Activated CD8-positive, alpha-beta memory T cell treated with anti-CD3 and anti-CD28 coated beads for 48 hours (primary cell): Measurements from ENCODE around the gene RASA3.
"Not testable (repeated sequence)": the region's sequence is repeated elsewhere in the genome, so short reads cannot be mapped to it uniquely, and the experiment has no call there.

Experiments used
- DNase-seq, 3 experiments: peaks; one replicate each; pipeline ENCODE4 v3.0.0-alpha.2; 2020; ENCODE audit warnings: low read depth in 2 of 3, low spot score in 2 of 3

Gene RASA3

DNA sequence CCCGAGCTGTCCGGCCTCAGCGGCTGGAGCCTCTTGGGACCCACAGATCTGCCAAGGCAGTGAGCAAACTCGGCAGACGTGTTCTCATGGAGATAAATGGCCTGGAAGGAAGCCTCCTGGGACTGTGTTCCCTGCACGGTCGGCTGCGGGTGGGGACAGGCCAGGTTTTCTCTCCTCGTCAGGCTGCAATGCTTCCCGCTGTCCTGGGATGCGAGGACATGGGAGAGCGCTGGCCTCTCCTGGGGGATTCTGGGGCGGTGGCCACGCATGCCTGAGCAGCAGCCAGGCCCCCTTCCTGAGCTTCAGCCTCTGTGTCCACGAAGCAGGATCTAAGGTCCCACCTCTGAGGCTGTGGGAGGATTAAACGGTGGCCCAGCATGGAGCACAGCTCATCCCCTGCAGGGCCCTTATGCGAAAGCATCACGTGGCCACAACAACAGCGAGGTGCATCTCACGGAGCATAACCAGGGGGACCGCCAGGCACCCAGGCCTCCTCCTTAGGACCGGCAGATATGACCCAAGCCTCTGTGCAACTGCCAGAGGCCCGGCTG is 137.3 kb downstream of the RASA3 start:
- DNase-seq: no peak

- DNase-seq: no peak
Measured at GRCh38 chr13:113992276-113993005, 140.0 kb downstream of the RASA3 start.

DNA sequence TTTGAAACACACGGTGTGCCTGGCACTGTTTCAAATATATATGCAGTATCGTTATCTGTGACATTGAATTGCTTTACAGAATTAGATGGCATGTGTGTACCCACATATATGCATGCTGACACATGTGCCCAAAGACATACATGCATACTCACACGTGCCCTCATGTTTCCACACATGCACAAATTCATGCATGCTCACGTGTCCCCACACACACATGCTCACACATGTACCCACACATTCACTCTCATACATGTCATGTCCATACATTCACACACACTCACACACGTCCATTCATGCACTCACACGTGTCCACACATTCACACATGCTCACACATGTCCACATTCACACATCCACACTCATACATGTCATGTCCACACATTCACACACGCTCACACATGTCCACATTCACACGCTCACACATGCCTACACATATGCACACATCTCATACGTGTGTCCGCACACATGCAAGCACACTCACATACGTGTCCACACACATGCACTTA is 140.7 kb downstream of the RASA3 start:
- DNase-seq: no peak

DNA sequence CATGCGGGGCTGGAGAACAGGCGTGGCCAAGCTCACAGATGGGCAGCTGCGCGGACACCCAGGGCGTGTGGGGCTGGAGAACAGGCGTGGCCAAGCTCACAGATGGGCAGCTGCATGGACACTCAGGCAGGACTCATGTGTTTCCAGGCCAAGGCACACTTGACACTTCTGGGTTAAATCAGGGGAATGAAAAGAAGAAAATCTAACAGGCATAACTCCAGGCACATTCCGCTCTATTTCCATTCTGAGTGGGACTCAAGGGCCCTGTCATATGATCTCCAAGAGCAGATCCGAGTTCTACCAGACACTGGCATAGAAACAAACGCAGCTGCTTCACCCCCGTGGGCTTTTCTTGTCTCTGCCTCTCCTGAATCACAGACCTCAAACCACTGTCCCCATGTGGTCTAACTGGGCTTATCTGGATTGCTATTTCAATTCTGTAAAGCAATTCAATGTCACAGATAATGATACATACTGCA is 141.2 kb downstream of the RASA3 start:
- DNase-seq: no peak

GRCh38 chr13:113990321-113990837 is 142.0 kb downstream of the RASA3 start:
- DNase-seq: no peak

- DNase-seq: no peak
Measured at GRCh38 chr13:113989585-113990300, 142.7 kb downstream of the RASA3 start.

DNA sequence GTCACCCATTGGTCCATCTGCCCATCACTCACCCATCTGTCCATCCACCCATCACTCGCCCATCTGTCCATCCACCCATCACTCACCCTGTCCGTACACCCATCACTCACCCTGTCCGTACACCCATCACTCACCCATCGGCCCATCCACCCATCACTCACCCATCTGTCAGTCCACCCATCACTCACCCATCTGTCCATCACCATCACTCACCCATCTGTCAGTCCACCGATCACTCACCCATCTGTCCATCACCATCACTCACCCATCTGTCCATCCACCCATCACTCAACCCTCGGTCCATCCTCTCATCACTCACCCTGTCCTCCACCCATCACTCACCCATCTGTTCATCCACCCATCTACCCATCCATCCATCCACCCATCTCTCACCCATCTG is 143.6 kb downstream of the RASA3 start:
- DNase-seq: not testable (repeated sequence)

- DNase-seq: no peak
Measured at GRCh38 chr13:113982296-113982661, 150.1 kb downstream of the RASA3 start.

- no peak for DNase-seq
Measured at GRCh38 chr13:113981611-113982295, 150.7 kb downstream of the RASA3 start.

GRCh38 chr13:113981194-113981605 is 151.2 kb downstream of the RASA3 start:
- no peak for DNase-seq

DNA sequence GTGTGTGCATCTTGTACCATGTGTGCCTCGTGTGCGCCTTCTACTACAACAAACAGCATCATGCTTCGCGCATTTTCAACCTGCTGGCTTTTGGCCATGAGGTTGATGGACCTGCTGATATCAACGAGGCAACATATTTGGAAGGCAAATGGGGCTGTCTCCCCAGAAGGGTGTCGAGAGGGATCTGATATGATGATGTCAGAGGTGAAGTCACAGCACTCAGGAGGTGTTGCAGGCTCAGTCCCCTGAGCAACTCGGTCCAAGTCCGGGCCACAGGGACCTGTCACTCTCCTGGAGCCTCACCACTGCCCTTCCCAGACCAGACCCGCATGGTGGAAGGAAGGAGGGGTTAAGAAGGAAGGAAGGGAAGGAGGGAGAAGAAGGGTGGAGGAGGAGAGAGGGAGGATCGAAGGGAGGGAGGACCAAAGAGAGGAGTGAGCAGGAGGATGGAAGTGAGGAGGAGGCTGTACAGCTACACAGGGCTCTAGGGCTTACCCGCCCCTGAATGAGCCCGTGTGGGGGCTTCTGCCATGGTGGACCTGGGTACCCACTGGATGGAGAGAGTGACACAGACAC is 151.8 kb downstream of the RASA3 start:
- no peak for DNase-seq

DNA sequence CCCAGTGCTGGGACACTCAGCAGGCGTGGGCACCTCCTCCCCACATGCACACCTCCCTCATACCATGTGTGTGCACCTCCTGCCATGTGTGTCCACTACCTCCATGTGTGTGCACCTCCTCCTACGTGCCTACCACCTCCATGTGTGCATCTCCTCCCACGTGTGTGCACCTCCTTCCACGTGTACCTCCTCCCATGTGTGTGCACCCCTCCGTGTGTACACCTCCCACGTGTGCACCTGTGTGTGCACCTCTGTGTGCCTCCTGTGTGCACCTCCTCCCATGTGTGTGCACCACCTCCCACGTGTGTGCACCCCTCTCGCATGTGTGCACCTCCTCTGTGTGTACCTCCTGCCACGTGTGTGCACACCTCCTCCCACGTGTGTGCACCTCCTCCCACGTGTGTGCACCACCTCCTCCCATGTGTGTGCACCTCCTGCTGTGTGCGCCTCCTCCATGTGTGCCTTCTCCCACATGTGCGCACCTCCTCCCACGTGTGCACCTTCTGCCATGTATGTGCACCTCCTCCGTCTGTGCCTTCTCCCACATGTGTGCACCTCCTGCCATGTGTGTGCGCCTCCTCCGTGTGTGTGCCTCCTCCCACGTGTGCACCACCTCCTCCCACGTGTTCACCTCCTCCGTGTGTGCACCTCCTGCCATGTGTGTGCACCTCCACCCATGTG is 152.5 kb downstream of the RASA3 start:
- DNase-seq: no peak

DNA sequence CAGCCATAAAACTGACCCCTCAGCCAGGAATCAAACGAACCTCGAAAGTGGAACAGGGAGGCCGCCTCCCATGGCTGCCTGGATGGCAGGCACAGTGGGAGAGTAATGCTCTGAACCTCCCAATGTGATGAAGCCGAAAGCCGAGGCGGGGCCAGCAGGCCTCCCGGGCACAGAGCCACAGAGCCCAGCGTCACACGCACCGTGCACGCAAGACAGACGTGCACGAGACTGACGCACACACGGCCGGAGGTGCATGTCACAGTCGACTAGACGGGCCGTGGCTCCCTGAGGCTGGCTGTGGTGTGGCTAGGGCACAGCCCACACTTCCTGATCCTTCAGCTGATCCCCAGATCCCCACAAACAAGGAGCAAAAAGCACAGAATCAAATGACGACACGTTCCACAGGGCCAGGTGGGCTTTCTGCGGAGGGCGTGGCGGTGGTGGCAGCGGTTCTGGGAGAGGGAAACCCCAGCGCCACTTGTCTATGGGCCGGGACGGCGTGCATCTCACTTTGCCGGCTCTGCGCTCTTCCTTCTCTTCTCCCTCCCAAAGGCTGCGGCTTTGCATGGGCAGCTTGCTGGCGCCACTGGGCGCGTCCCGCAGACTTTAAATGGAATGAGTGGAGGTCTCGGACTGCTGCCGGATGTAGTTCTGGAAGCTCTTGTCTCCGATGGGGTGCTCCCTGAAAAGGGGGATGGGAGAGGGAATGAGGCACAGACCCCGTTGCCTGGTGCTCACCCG is 153.5 kb downstream of the RASA3 start:
- DNase-seq: no peak

DNA sequence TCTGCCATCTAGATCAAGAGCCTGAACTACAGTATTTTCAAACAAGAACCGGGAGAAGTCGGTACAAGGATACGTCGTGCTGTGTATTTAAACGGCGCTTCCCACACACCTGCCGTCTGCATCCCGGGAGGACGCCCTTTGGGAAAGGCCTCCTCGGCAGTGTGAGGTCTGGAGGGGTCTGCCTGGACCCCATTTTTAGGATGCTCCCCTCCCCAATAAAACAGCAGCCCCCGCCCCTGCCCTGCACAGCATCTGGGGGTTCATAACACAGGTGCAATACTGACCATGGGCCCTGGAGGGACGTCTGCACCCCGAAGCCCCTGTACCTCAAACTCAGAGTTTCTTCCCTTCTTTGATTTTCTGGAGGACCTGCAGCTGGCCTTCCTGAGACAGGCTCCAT is 154.4 kb downstream of the RASA3 start:
- no peak for DNase-seq

DNA sequence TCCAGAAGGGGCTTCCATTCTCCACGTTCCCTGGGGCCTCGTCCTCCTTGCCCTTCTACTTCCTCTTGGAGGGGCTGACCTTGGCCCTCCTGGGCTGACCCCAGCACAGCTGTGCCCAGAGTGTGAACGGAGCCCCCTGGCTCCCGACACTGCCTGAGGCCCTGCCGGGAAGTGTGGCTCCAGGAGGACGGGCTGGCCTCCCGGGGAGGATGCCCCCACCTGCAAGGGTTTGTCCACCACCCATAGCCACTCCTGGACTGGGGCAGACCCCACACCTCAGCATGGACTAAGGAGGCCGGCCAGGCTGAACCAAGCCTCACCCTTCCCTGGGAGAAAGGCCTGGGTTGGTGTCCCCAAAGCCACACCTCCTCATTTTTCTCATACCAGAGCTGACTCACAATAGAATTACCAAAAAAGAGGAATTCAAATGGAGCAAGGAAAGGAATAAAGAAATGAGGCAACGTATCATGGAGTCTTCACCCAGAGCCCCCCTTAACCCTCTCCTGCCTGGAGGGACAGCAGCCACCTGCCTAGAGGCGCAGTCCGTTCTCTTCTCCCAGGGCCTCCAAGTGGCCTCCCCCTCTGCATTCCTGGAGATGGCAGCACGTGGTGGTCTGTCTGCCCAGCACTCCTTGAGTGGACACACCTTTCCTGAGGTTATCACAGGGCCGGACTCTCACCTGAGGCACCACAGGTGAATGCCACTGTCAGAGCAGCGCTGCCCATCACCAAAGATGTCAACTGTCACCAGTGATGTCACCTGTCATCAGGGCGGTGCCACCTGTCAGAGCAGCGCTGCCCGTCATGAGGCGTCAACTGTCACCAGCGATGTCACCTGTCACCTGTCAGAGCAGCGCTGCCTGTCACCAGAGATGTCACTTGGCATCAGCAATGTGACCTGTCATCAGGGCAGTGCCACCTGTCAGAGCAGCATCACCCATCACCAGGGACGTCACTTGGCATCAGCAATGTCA is 155.4 kb downstream of the RASA3 start:
- no peak for DNase-seq

GRCh38 chr13:113975416-113975815 is 157.0 kb downstream of the RASA3 start:
- no peak for DNase-seq

GRCh38 chr13:113974304-113975281 is 157.8 kb downstream of the RASA3 start:
- DNase-seq: no peak
